Measurements from ENCODE around the gene PCBP2. TPM values are rescaled to one million over a fixed set of nuclear protein-coding genes. Genes with fewer than 3 reads are reported as not detected.
"Not testable (repeated sequence)": the region's sequence is repeated elsewhere in the genome, so short reads cannot be mapped to it uniquely, and the experiment has no call there.

Gene PCBP2
- polyA plus RNA-seq, 1 donor from 2014 or later: 242 TPM

- H3K4me3 ChIP-seq (ENCODE audit: low read length): no peak overlapping the region
Observed at GRCh38 chr12:53443955-53444354, 7.9 kb upstream of the PCBP2 start.

GRCh38 chr12:53444593-53445325 lies 7.1 kb upstream of the PCBP2 start:
- H3K9ac ChIP-seq (ENCODE audit: low read length); H3K27me3 ChIP-seq (ENCODE audit: insufficient read depth, low read depth, low read length); H3K4me3 ChIP-seq (ENCODE audit: low read length); H3K79me2 ChIP-seq (replicated peaks; ENCODE audit: insufficient read depth, low read length); H3K36me3 ChIP-seq (ENCODE audit: insufficient read depth, low read length); H3K27ac ChIP-seq (ENCODE audit: low read length); H3K9me2 ChIP-seq (ENCODE audit: insufficient read depth, low read length); H3F3A ChIP-seq (ENCODE audit: insufficient read depth, low read length, poor library complexity, severe bottlenecking); H3K4me2 ChIP-seq (ENCODE audit: low read length); H4K20me1 ChIP-seq (ENCODE audit: insufficient read depth); H3K9me3 ChIP-seq (ENCODE audit: low read length); H2AFZ ChIP-seq (ENCODE audit: low read depth, low read length): not testable (repeated sequence)

More at GRCh38 chr12:53443955-53444354, 7.9 kb upstream of the PCBP2 start:
- H3K27me3 ChIP-seq (ENCODE audit: insufficient read depth, low read depth, low read length): no peaks in the 10 kb centered on the region
- H3K9ac ChIP-seq (ENCODE audit: low read length): no peak overlapping the region
- no peaks in the 10 kb centered on the region for H3K36me3 ChIP-seq (ENCODE audit: insufficient read depth, low read length)
- H3F3A ChIP-seq (ENCODE audit: insufficient read depth, low read length, poor library complexity, severe bottlenecking): peaks cover 4% of the 10 kb centered on the region
- H4K20me1 ChIP-seq (ENCODE audit: insufficient read depth): no peaks in the 10 kb centered on the region
- H3K9me2 ChIP-seq (ENCODE audit: insufficient read depth, low read length): no peaks in the 10 kb centered on the region
- no peak for TF ChIP-seq CTCF (IDR thresholded peaks at IDR 0.05; ENCODE audit: poor library complexity, severe bottlenecking)
- TF ChIP-seq REST (IDR thresholded peaks at IDR 0.05; ENCODE audit: borderline replicate concordance): no peak
- no peak for TF ChIP-seq EZH2 (IDR thresholded peaks at IDR 0.05; ENCODE audit: borderline replicate concordance, insufficient read depth, low read length, poor library complexity, severe bottlenecking)
- TF ChIP-seq SMC3 (conservative IDR thresholded peaks at IDR 0.05; ENCODE audit: poor library complexity): no peak
- TF ChIP-seq POLR2AphosphoS5 (IDR thresholded peaks at IDR 0.05): no peak
- no peak for TF ChIP-seq RAD21 (conservative IDR thresholded peaks at IDR 0.05)
- TF ChIP-seq EP300 (conservative IDR thresholded peaks at IDR 0.05; ENCODE audit: poor library complexity, severe bottlenecking): no peak
- TF ChIP-seq TAF1 (IDR thresholded peaks at IDR 0.05; ENCODE audit: low read depth): no peak
- TF ChIP-seq MXI1 (conservative IDR thresholded peaks at IDR 0.05; ENCODE audit: poor library complexity, severe bottlenecking): no peak
- H3K9me3 ChIP-seq (ENCODE audit: low read length): no peaks in the 10 kb centered on the region
- H3K79me2 ChIP-seq (replicated peaks; ENCODE audit: insufficient read depth, low read length): no peaks in the 10 kb centered on the region
- no peak overlapping the region for H3K4me2 ChIP-seq (ENCODE audit: low read length)
- no peak overlapping the region for H2AFZ ChIP-seq (ENCODE audit: low read depth, low read length)
- H3K27ac ChIP-seq (ENCODE audit: low read length): no peak overlapping the region
